PFSK-1 (cell line): Measurements from ENCODE around the gene RAB6A.

Source experiments
- POLR2AphosphoS5 ChIP-seq: IDR thresholded peaks from 2 replicates; pipeline ENCODE4 v1.6.1; 2012; ENCODE audit warnings: low read depth, mild to moderate bottlenecking, control low read depth, low read length, moderate library complexity
- SIN3A ChIP-seq: IDR thresholded peaks from 2 replicates; pipeline ENCODE4 v1.6.1; 2012; ENCODE audit warnings: mild to moderate bottlenecking, low read length, moderate library complexity, borderline replicate concordance; ENCODE audit not compliant: insufficient read depth
- TAF1 ChIP-seq: IDR thresholded peaks from 2 replicates; pipeline ENCODE4 v1.6.1; 2012; ENCODE audit warnings: low read length, control low read depth, borderline replicate concordance; ENCODE audit not compliant: insufficient read depth
- TF ChIP-seq, protein P1 (sequence below), 2 experiments: IDR thresholded peaks; 2 replicates each; pipeline versions ENCODE4 v1.6.1 to v1.8.0; 2011 to 2012; ENCODE audit warnings: low read depth in 2 of 2, low read length in 2 of 2, control low read depth in 1 of 2, inconsistent platforms in 1 of 2, mild to moderate bottlenecking in 1 of 2, moderate library complexity in 1 of 2; ENCODE audit not compliant: insufficient read depth in 1 of 2

DNA sequence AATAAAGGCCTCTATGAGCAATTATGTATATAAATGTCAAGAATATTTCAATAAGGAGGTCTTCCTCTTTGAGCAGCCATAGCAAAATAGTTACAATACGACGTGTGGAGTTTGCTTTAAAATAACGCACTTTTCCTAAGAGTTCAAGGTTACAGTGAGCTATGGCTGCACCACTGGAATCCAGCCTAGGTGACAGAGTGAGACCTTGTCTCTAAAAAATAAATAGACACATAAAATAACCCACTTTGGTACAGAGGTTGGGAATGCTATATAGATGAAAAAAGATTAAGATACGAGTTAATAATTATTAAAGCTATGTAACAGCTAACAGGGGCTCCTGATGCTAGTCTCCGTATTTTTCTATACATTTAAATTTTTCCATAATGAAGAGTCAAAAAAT is 12.6 kb downstream of the RAB6A start:
- TF ChIP-seq, protein P1, sequence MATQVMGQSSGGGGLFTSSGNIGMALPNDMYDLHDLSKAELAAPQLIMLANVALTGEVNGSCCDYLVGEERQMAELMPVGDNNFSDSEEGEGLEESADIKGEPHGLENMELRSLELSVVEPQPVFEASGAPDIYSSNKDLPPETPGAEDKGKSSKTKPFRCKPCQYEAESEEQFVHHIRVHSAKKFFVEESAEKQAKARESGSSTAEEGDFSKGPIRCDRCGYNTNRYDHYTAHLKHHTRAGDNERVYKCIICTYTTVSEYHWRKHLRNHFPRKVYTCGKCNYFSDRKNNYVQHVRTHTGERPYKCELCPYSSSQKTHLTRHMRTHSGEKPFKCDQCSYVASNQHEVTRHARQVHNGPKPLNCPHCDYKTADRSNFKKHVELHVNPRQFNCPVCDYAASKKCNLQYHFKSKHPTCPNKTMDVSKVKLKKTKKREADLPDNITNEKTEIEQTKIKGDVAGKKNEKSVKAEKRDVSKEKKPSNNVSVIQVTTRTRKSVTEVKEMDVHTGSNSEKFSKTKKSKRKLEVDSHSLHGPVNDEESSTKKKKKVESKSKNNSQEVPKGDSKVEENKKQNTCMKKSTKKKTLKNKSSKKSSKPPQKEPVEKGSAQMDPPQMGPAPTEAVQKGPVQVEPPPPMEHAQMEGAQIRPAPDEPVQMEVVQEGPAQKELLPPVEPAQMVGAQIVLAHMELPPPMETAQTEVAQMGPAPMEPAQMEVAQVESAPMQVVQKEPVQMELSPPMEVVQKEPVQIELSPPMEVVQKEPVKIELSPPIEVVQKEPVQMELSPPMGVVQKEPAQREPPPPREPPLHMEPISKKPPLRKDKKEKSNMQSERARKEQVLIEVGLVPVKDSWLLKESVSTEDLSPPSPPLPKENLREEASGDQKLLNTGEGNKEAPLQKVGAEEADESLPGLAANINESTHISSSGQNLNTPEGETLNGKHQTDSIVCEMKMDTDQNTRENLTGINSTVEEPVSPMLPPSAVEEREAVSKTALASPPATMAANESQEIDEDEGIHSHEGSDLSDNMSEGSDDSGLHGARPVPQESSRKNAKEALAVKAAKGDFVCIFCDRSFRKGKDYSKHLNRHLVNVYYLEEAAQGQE (IDR thresholded peaks at IDR 0.05; ENCODE audit: insufficient read depth in 1 of 2, low read depth in 2 of 2, low read length in 2 of 2), result no peak
- TF ChIP-seq POLR2AphosphoS5 (no peak), SIN3A (no peak), TAF1 (no peak)
